Upper lobe of left lung (tissue), 6 donors: Measurements from ENCODE around the gene TNFRSF12A. TPM values are rescaled to one million over a fixed set of nuclear protein-coding genes. Genes with fewer than 3 reads are reported as not detected.
A peak's percentile ranks its signal among the peaks of the same experiment; 100 is the strongest.

Experiments
- ATAC-seq, 2 donors: fragments of 200-7000 bp; cut with Tn5 transposase; one replicate each; pipeline ENCODE4 v1.9.1; 2022; ENCODE audit warnings: mild to moderate bottlenecking in 2 of 2, moderate library complexity in 2 of 2; ENCODE audit not compliant: low FRiP score in 2 of 2
- DNase-seq, 2 donors: peaks; one replicate each; pipeline ENCODE4 v3.0.0-alpha.2; 2019 to 2020
- H3K27ac ChIP-seq, 4 donors: fragments of 200-600 bp; sonication (generic); one replicate each; pipeline ENCODE4 v1.5.1; 2016 to 2019
- H3K27me3 ChIP-seq, 4 donors: fragments of 200-600 bp; sonication (generic); one replicate each; pipeline ENCODE4 v1.5.1; 2017 to 2019
- H3K36me3 ChIP-seq, 4 donors: fragments of 200-600 bp; sonication (generic); one replicate each; pipeline ENCODE4 v1.5.1; 2016 to 2019
- H3K4me1 ChIP-seq, 4 donors: fragments of 200-600 bp; sonication (generic); one replicate each; pipeline ENCODE4 v1.5.1; 2018 to 2019
- H3K4me3 ChIP-seq, 4 donors: fragments of 200-600 bp; sonication (generic); one replicate each; pipeline ENCODE4 v1.5.1; 2017 to 2019; ENCODE audit warnings: mild to moderate bottlenecking in 2 of 4, moderate library complexity in 1 of 4
- H3K9me3 ChIP-seq, 4 donors: fragments of 200-600 bp; sonication (generic); one replicate each; pipeline ENCODE4 v1.5.1; 2018 to 2019
- CTCF ChIP-seq, 6 experiments: fragments of 450-650 bp in 4 of 6; fragments of 200-600 bp in 2 of 6; sonication (generic) in 2 of 6; IDR thresholded peaks; one replicate each; pipeline ENCODE4 v1.5.1; 2016 to 2019; ENCODE audit warnings: antibody characterized with exemption in 6 of 6
- EP300 ChIP-seq, 4 donors: sonication (generic); formaldehyde crosslinking; IDR thresholded peaks; one replicate each; pipeline ENCODE4 v1.5.1; 2017; ENCODE audit warnings: antibody characterized with exemption in 4 of 4, control low read depth in 2 of 4
- POLR2A ChIP-seq, 4 donors: fragments of 450-650 bp; IDR thresholded peaks; one replicate each; pipeline ENCODE4 v1.5.1; 2016 to 2017; ENCODE audit warnings: antibody characterized with exemption in 4 of 4, mild to moderate bottlenecking in 2 of 4
- POLR2AphosphoS5 ChIP-seq, 2 donors: sonication (generic); formaldehyde crosslinking; IDR thresholded peaks; one replicate each; pipeline ENCODE4 v1.5.1; 2017; ENCODE audit warnings: antibody characterized with exemption in 2 of 2
- WGBS, 2 donors: methylation state at CpG; one replicate each; pipeline ENCODE4 v1.1.5; 2017 to 2018; 5-methylcytosine and 5-hydroxymethylcytosine counted together
- total RNA-seq, 6 donors: library from RNA; depleted of rRNA in 4 of 6; stranded (reverse); fragments of >200 nt in 4 of 6; gene quantifications; one replicate each; pipeline versions ENCODE4 v1.1.0 to v1.2.1, GENCODE V29; 2016 to 2021
- donor health status: DM: no; HTN: no; CAD: no; lungs with moderate emphysema.
- donor health status: DM: no; HTN: yes; CAD: no; lungs with severe emphysema.

The TNFRSF12A gene
- total RNA-seq, 6 donors from 2014 or later = 37.7 to 431 (median 76.5) TPM

- Histone ChIP-seq H3K27me3 (no peaks in the 10 kb centered on the region), H3K4me1 (peaks cover 12 to 26% (median 14%) of the 10 kb centered on the region in 4 donors), H3K9me3 (no peaks in the 10 kb centered on the region), H3K4me3 (no peak overlapping the region), H3K27ac (no peak overlapping the region), H3K36me3 (no peaks in the 10 kb centered on the region)
- ATAC-seq (no peak), DNase-seq (peak in 1 of 2 donors; percentile 72)
- 94 to 97% methylated on average over 6 to 7 of the region's 7 CpGs for WGBS, 2 donors
- no peak for TF ChIP-seq CTCF (IDR thresholded peaks at IDR 0.05)
- no peak for TF ChIP-seq EP300 (IDR thresholded peaks at IDR 0.05)
- TF ChIP-seq POLR2AphosphoS5 (IDR thresholded peaks at IDR 0.05) = no peak
- no peak for TF ChIP-seq POLR2A (IDR thresholded peaks at IDR 0.05)
Measured at GRCh38 chr16:2976201-2976600, 44.0 kb upstream of the TNFRSF12A start.

DNA sequence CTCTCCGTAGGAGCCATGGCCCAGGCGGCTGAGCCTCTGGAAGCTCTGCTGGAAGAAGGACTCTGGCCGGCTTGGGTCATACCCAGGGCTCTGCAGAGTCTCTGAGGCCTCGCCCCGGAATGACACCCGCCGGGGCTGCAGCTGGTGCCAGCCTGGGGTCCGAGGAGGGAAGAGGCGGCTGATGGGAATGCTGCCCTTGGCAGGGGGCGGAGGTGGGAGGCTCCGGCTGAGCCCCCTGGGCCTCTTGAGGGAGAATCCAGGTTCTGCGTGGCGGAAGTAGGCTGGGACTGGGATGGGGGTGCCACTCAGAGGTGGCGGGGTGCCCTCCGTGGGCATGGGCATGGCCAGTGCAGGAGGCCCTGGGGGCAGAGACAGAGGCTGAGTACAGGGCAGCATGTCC lies 43.5 kb upstream of the TNFRSF12A start:
- WGBS, 2 donors = 97 to 99% methylated on average over 12 to 15 of the region's 15 CpGs
- no peaks in the 10 kb centered on the region for H3K9me3 ChIP-seq
- H3K27me3 ChIP-seq = no peaks in the 10 kb centered on the region
- no peak for ATAC-seq
- H3K4me1 ChIP-seq = peaks cover 13 to 27% (median 14%) of the 10 kb centered on the region in 4 donors
- TF ChIP-seq EP300 (IDR thresholded peaks at IDR 0.05) (no peak), CTCF (IDR thresholded peaks at IDR 0.05) (no peak), POLR2A (IDR thresholded peaks at IDR 0.05) (no peak), POLR2AphosphoS5 (IDR thresholded peaks at IDR 0.05) (no peak)
- H3K36me3 ChIP-seq = no peaks in the 10 kb centered on the region
- peak in 1 of 2 donors; percentile 77 for DNase-seq
- H3K27ac ChIP-seq = no peak overlapping the region
- no peak overlapping the region for H3K4me3 ChIP-seq

DNA sequence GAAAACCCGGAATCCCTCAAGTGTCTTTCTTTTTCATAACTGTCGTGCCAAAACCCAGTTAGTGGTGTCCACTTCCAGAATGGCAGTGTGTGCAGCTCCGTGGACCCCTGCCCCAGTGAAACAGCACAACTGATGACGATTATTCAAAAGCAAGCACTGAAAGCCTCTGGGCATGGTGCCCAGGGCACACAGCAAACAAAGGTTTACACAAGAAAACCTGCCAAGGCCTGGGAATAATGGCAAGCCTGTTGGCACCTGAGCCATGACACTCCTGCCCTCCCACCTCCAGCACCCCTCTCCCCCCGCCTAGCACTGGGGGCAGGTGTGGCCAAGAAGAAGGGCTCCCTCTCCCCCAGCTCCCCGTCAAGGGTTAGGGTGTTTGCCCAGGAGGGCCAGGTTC lies 42.7 kb upstream of the TNFRSF12A start:
- Histone ChIP-seq H3K4me3 (no peak overlapping the region), H3K27me3 (no peaks in the 10 kb centered on the region), H3K27ac (no peak overlapping the region), H3K36me3 (no peaks in the 10 kb centered on the region), H3K4me1 (peaks cover 13 to 27% (median 14%) of the 10 kb centered on the region in 4 donors), H3K9me3 (no peaks in the 10 kb centered on the region)
- no peak for TF ChIP-seq CTCF (IDR thresholded peaks at IDR 0.05)
- no peak for TF ChIP-seq POLR2AphosphoS5 (IDR thresholded peaks at IDR 0.05)
- no peak for TF ChIP-seq EP300 (IDR thresholded peaks at IDR 0.05)
- TF ChIP-seq POLR2A (IDR thresholded peaks at IDR 0.05) = no peak
- ATAC-seq (peak in 1 of 2 donors; percentile 47), DNase-seq (peak in 1 of 2 donors; percentile 59)
- WGBS, 2 donors = 69 to 73% methylated on average over 4 to 6 of the region's 6 CpGs

- DNase-seq (peak in 1 of 2 donors; percentile 80), ATAC-seq (no peak)
- TF ChIP-seq CTCF (IDR thresholded peaks at IDR 0.05) (no peak), EP300 (IDR thresholded peaks at IDR 0.05) (no peak), POLR2AphosphoS5 (IDR thresholded peaks at IDR 0.05) (no peak), POLR2A (IDR thresholded peaks at IDR 0.05) (no peak)
- Histone ChIP-seq H3K27me3 (no peaks in the 10 kb centered on the region), H3K36me3 (no peaks in the 10 kb centered on the region), H3K4me1 (peaks cover 17 to 39% (median 23%) of the 10 kb centered on the region in 4 donors), H3K9me3 (no peaks in the 10 kb centered on the region), H3K27ac (peak overlapping the region in 1 of 4 donors; percentile 88), H3K4me3 (peak overlapping the region; percentile 57 to 82 (median 68))
- 8% methylated on average over 17 to 20 of the region's 43 CpGs for WGBS, 2 donors
Measured at GRCh38 chr16:2979669-2980226, 40.4 kb upstream of the TNFRSF12A start.
